HL-60 (cell line): Measurements from ENCODE around the gene SPDYE6.
"Not testable (repeated sequence)": the region's sequence is repeated elsewhere in the genome, so short reads cannot be mapped to it uniquely, and the experiment has no call there.

Experiments
- DNase-seq, 2 experiments: peaks; one replicate each; pipeline ENCODE4 v3.0.0-alpha.2; 2010 to 2020; ENCODE audit warnings: low read depth in 1 of 2, low spot score in 1 of 2
- H3K27ac ChIP-seq: fragments of 250-450 bp; sonication (Bioruptor Pico); replicated peaks from 2 replicates; pipeline ENCODE4 v1.5.1; 2020; ENCODE audit warnings: mild to moderate bottlenecking, moderate library complexity
- H3K27me3 ChIP-seq: fragments of 250-450 bp; sonication (Bioruptor Pico); 2 replicates; pipeline ENCODE4 v1.5.1; 2021; ENCODE audit warnings: mild to moderate bottlenecking, moderate library complexity; ENCODE audit not compliant: insufficient read depth, poor library complexity, severe bottlenecking
- H3K4me3 ChIP-seq: replicated peaks from 2 replicates; pipeline ENCODE4 v1.5.1; 2011; ENCODE audit warnings: mild to moderate bottlenecking, control low read depth, low read length; ENCODE audit not compliant: insufficient read depth
- GABPA ChIP-seq: IDR thresholded peaks from 2 replicates; pipeline ENCODE4 v1.6.1; 2012; ENCODE audit warnings: low read depth
- POLR2AphosphoS5 ChIP-seq: IDR thresholded peaks from 2 replicates; pipeline ENCODE4 v1.6.1; 2012; ENCODE audit warnings: low read depth

Gene SPDYE6

GRCh38 chr7:102370038-102370437, 13.8 kb upstream of the SPDYE6 start:
- not testable (repeated sequence) for H3K27ac ChIP-seq, H3K4me3 ChIP-seq, H3K27me3 ChIP-seq, DNase-seq

- not testable (repeated sequence) for H3K27ac ChIP-seq, H3K27me3 ChIP-seq, DNase-seq, H3K4me3 ChIP-seq
These were observed 9.1 kb upstream of the SPDYE6 start for GRCh38 chr7:102365390-102365789.

- H3K27ac ChIP-seq: peak overlapping the region; percentile 65
- peak overlapping the region; percentile 72 for H3K4me3 ChIP-seq
- not testable (repeated sequence) for H3K27me3 ChIP-seq
- DNase-seq: peak in 1 of 2 experiments; percentile 19
These were observed 8.2 kb upstream of the SPDYE6 start for GRCh38 chr7:102364394-102364886.

DNA sequence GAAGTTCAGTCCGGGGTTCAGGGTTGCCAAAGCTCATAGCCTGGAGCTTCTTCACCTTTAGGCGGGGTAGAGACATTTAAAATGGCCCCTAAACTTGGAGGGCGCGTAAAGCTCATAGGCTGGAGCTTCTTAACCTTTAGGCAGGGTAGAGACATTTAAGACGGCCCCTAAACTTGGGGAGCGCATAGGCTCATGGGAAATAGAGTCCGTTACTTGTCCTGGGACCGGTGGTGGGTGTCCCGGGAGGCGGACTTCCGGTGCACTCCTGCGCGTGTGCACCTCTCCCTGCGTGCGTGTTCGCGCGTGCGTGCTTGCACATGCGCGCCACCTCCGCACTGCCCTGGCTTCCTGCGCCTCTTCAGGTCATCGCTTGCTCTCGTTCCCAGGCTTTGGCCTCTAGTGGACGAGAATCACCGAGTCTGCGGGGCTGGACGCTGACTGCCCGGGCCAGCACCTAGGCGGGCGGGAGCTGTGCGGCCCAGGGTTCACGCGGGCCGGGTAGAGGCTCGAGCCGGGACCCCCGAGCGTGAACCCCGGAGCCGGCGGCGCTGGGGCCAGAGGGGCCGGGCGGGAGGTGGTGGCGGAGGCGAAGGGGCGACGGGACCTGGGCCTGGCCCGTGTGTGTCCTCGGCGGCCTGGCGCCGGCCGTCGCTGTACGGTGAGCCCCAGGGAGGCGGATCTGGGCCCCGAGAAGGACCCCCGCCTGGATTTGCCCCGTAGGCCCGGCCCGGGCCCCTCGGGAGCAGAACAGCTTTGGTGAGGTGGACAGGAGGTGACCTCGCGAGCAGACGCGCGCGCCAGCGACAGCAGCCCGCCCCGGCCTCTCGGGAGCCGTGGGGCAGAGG, 7.5 kb upstream of the SPDYE6 start:
- peak; percentile 64; the same call in 1 of the 2 replicates for TF ChIP-seq POLR2AphosphoS5
- TF ChIP-seq GABPA: peak; percentile 73
- peak; percentile 91 to 99 for DNase-seq
- not testable (repeated sequence) for H3K27me3 ChIP-seq
- Histone ChIP-seq H3K4me3 (peak overlapping the region; percentile 72), H3K27ac (peak overlapping the region; percentile 65)

DNA sequence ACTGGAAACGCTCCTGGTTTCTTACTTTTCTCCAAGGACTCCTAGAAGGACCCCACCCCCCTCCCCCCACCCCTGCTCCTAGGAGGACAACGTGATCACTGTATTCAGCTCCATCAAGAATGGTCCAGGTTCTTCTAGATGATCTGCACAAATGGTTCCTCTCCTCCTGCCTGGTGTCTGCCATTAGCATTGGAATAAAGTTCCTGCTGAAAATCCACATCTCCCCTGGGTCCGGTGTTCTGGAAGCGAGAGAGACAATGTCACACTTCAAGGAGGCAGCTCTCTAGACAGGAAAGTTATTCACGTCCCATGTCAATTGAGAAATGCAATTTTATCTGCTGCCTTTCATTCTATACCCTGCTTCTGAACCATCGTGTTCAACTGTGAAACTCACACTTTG, 9.3 kb downstream of the SPDYE6 start:
- DNase-seq, H3K27ac ChIP-seq, H3K4me3 ChIP-seq, H3K27me3 ChIP-seq: not testable (repeated sequence)

GRCh38 chr7:102340599-102341368, 15.5 kb downstream of the SPDYE6 start:
- not testable (repeated sequence) for H3K27ac ChIP-seq, H3K4me3 ChIP-seq, H3K27me3 ChIP-seq, DNase-seq

DNA sequence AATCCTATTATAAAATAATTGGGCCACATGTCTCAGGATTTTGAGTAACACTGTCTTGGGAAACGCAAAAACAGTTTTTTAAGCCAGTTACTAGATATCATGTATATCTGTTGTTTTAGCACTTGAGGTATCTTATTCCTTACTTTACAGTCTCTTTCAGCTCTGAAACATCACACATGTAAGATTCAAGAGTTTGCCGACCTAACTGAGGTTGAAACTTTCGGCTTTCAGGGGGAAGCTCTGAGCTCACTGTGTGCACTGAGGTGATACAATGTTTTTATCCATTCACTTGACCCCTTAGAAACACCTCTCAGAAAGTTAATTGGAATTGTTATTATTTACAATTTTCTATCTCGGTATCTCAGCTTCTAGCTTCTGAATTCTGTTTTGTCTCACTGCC, 18.8 kb downstream of the SPDYE6 start:
- peak in 1 of 2 experiments; percentile 0 for DNase-seq
- not testable (repeated sequence) for H3K4me3 ChIP-seq, H3K27ac ChIP-seq, H3K27me3 ChIP-seq

- H3K4me3 ChIP-seq, DNase-seq, H3K27ac ChIP-seq, H3K27me3 ChIP-seq: not testable (repeated sequence)
These were observed 19.2 kb downstream of the SPDYE6 start for GRCh38 chr7:102337002-102337401.

- not testable (repeated sequence) for DNase-seq, H3K4me3 ChIP-seq, H3K27me3 ChIP-seq, H3K27ac ChIP-seq
These were observed 20.7 kb downstream of the SPDYE6 start for GRCh38 chr7:102335574-102335973.

DNA sequence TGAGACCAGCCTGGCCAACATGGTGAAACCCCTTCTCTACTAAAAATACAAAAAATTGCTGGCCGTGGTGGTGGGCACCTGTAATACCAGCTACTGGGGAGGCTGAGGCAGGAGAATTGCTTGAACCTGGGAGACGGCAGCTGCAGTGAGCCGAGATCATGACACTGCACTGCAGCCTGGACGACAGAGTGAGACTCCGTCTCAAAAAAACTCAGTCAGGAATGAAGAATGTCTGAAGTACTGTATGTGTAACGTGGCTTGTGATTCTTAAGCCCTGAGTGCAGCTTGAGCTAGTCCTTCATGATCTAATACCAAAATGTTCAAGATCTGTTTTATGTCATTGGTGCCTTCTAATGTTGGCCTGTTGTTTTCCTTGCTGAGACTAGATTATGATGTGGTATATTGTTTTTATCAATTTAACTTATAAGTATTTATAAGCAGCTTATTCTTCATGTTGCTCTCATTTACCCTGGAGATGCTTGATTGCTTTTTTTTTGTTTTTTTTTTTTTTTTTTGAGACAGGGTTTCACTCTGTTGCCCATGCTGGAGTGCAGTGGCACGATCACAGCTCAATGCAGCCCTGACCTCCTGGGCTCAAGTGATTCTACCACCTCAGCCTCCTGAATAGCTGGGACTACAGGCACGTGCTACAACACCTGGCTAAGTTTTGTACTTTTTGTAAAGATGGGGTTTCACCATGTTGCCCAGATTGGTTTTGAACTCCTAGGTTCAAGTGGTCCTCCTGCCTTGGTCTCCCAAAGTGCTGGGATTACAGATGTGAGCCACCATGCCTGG, 25.4 kb downstream of the SPDYE6 start:
- H3K27me3 ChIP-seq, H3K4me3 ChIP-seq, H3K27ac ChIP-seq, DNase-seq: not testable (repeated sequence)

DNA sequence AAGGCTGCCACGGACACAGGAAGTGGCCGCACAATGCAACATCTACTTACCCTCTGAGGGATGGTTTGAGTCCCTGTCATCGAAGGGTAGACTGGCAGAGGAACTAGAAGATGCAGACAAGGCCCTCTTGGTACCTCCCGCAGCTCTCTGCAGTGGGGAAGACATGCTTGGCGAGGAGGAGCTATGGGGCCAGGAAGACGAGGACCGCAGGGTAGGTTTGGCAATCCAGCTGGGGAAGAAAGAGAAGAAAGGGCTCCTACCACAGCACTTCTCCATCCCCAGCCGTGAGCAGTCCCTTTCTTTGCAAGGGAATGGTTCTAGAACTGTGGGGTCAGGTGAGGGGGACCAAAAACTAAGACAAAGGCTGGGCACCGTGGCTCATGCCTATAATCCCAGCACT, 26.9 kb downstream of the SPDYE6 start:
- not testable (repeated sequence) for H3K27ac ChIP-seq, H3K27me3 ChIP-seq, H3K4me3 ChIP-seq
- peak in 1 of 2 experiments; percentile 76 for DNase-seq

DNA sequence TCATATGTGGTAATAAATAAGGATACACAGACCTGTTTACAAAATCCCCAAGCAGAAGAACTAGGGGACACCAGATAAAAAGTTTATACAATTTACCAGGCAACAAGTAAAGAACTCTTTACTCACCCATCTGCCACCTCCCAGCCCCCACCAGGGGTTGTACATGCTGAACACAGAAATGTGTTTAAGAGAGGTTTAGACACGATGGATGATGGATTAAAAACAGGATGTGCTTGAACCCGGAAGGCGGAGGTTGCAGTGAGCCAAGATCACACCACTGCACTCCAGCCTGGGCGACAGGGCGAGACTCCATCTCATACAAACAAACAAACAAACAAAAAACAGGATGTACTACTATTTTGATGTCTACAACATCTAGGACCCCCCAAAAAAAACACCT, 27.4 kb downstream of the SPDYE6 start:
- not testable (repeated sequence) for DNase-seq, H3K27me3 ChIP-seq, H3K27ac ChIP-seq, H3K4me3 ChIP-seq

DNA sequence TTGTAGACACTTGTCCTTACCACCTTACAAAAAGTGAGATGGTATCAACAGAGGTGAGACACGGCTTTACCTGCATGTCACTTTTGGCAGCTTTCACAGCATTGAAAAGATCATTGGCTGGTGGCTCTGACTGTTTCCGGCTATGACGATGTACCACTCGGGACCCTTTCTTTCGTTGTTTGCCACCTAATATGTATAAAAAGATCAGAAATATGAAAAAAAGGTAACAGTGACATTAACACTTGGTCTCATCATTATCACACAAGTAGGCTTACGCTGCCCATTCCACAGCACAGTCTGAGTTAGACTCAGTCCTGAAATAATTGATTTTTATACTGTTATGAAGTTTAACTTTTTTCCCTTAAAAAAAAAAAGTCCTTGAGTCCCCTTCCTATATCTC, 29.1 kb downstream of the SPDYE6 start:
- DNase-seq, H3K27ac ChIP-seq, H3K27me3 ChIP-seq, H3K4me3 ChIP-seq: not testable (repeated sequence)
